ENCODE data around the gene SLC5A10.
"Not testable (repeated sequence)": the region's sequence is repeated elsewhere in the genome, so short reads cannot be mapped to it uniquely, and the experiment has no call there.

Gene SLC5A10

GRCh38 chr17:19005137-19005773 is 53.3 kb downstream of the SLC5A10 start:
- no peak for DNase-seq

GRCh38 chr17:19005789-19006430 is 53.9 kb downstream of the SLC5A10 start:
- no peak for DNase-seq

- DNase-seq, result no peak
Measured at GRCh38 chr17:19006698-19007097, 54.7 kb downstream of the SLC5A10 start.

- no peak for DNase-seq
Measured at GRCh38 chr17:19009970-19010369, 58.0 kb downstream of the SLC5A10 start.

- DNase-seq, result no peak
Measured at GRCh38 chr17:19010729-19011505, 59.0 kb downstream of the SLC5A10 start.

GRCh38 chr17:19011581-19011980 is 59.6 kb downstream of the SLC5A10 start:
- no peak for DNase-seq

GRCh38 chr17:19012171-19013080 is 60.5 kb downstream of the SLC5A10 start:
- no peak for DNase-seq

GRCh38 chr17:19013226-19013625 is 61.3 kb downstream of the SLC5A10 start:
- no peak for DNase-seq

- no peak for DNase-seq
Measured at GRCh38 chr17:19013806-19014627, 62.1 kb downstream of the SLC5A10 start.

GRCh38 chr17:19014628-19015215 is 62.8 kb downstream of the SLC5A10 start:
- no peak for DNase-seq

GRCh38 chr17:19015428-19015827 is 63.5 kb downstream of the SLC5A10 start:
- no peak for DNase-seq

- no peak for DNase-seq
Measured at GRCh38 chr17:19016297-19016696, 64.3 kb downstream of the SLC5A10 start.

- DNase-seq, result no peak
Measured at GRCh38 chr17:19016881-19017280, 64.9 kb downstream of the SLC5A10 start.

GRCh38 chr17:19017401-19017800 is 65.4 kb downstream of the SLC5A10 start:
- DNase-seq, result no peak

- DNase-seq, result no peak
Measured at GRCh38 chr17:19017804-19018599, 66.0 kb downstream of the SLC5A10 start.

- DNase-seq, result no peak
Measured at GRCh38 chr17:19018600-19018950, 66.6 kb downstream of the SLC5A10 start.

GRCh38 chr17:19019041-19019941 is 67.3 kb downstream of the SLC5A10 start:
- DNase-seq, result no peak

GRCh38 chr17:19020016-19020415 is 68.1 kb downstream of the SLC5A10 start:
- no peak for DNase-seq

- not testable (repeated sequence) for DNase-seq
Measured at GRCh38 chr17:19021011-19021621, 69.2 kb downstream of the SLC5A10 start.
